AG10803 (cell line): ENCODE data around the gene AEBP2.

Source experiments
- DNase-seq: peaks from one replicate; pipeline ENCODE4 v3.0.0; 2010; ENCODE audit warnings: low read depth
- H3K4me3 ChIP-seq: 2 replicates; pipeline ENCODE4 v1.5.1; 2011; ENCODE audit warnings: mild to moderate bottlenecking, low read length, control low read depth
- TF ChIP-seq, protein P1 (sequence below): conservative IDR thresholded peaks from 2 replicates; pipeline ENCODE4 v1.5.1; 2011; ENCODE audit warnings: mild to moderate bottlenecking, low read length, control low read depth, inconsistent platforms

The AEBP2 gene

DNA sequence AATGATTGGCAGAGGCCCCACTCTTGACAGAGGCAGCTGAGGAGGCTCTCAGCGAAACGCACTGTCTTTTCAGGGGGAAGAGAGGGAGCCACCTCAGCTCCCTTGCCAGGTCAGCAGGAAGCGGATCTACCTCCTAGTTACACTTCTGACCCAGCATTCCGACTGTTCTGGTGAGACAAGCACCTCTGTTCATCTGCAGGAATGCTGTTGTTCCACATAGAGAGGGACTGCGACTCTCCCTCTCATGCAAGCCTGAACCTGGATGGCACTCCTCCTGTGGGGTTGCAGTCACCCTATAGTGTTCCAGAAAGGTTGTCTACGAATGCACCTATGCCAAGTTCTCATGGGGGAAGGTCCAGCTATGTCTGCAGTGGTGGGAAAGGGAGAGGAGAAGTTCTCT lies 37.1 kb upstream of the AEBP2 start:
- no peak overlapping the region for H3K4me3 ChIP-seq
- no peak for DNase-seq
- TF ChIP-seq, protein P1, sequence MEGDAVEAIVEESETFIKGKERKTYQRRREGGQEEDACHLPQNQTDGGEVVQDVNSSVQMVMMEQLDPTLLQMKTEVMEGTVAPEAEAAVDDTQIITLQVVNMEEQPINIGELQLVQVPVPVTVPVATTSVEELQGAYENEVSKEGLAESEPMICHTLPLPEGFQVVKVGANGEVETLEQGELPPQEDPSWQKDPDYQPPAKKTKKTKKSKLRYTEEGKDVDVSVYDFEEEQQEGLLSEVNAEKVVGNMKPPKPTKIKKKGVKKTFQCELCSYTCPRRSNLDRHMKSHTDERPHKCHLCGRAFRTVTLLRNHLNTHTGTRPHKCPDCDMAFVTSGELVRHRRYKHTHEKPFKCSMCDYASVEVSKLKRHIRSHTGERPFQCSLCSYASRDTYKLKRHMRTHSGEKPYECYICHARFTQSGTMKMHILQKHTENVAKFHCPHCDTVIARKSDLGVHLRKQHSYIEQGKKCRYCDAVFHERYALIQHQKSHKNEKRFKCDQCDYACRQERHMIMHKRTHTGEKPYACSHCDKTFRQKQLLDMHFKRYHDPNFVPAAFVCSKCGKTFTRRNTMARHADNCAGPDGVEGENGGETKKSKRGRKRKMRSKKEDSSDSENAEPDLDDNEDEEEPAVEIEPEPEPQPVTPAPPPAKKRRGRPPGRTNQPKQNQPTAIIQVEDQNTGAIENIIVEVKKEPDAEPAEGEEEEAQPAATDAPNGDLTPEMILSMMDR = no peak

DNA sequence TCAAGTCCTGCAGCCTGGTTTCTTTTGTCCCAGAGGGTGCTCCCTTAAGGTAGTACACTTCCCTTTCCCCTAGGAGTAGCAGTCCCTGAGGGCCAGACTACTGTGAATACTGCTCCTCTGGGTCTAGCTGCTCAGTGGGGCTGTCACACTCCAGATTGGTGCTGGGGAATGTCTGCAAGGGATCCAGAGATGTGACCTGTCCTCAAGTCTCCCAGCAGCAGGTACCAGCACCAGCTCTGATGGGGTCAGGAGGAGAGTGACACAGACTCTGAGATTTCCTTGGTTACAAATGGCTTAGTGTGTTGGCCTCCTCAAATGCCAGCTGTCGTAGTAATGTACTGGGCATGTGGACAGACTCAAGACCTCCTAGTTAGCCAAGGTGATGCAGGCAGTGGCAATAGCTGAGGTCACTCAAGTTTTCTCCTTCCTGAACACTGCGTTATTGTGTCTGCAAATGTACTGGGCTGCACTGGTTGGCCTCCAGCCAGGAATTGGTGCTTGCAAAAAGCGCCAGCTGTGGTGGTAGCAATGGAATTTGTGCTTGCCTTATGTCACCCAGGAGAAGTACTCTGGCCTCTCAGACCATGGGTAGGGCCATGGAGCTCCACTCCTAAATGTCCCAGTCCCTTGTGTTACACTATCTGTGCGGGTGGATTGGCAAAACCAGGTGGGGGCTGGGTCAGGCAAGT lies 36.4 kb upstream of the AEBP2 start:
- H3K4me3 ChIP-seq = no peak overlapping the region

DNA sequence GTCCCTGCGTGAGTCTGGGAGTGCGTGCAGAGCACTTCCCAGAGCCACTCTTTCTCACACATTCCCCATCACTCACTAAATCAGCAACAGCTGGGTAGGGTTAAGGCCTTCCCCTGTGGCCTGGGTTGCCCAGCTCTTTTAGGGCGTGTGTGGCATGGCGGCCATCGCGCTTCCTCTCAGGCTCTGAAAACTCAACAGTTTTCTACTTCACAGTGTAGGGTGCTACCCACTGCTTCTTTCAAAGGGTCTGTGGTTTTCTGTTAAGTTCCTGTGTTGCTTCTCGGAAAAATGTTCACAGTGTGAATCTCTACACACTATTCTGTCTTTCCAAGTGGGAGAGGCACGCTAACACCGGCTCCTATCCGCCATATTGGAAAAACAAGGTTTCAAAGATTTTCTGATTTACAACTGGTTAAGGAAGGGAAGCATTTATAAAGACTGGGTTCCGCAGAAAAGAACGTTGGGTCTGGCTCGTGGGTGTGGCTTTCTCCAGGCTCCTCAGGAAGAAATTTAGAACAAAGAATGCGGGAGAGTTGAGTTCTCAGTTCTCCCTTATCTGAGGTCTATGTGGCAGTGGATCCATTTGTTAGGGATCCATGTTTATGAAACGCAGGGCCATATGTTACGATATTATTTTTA lies 34.9 kb upstream of the AEBP2 start:
- no peak overlapping the region for H3K4me3 ChIP-seq
- DNase-seq = no peak
- TF ChIP-seq, protein P1 = no peak

More for the DNA sequence above, 36.4 kb upstream of the AEBP2 start:
- TF ChIP-seq, protein P1 = no peak
- DNase-seq = peak; percentile 56

DNA sequence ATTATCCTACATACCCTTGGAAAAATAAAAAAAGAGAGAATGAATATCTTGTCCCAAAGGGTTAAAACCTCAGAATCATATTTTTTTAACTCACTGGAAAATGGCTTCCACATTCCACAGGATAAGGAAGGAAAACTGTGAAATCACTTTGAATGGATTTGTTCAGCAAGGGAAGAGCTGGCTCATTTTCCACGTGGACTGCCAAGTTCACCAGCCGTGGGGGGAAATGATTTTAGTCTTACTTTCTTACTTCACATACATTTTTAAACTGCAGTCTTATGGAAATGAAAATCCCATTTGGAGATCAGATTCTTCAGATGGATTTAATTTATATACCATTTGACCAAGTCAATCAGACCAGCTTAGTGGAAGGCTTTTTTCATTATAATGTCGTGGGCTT lies 29.9 kb upstream of the AEBP2 start:
- no peak overlapping the region for H3K4me3 ChIP-seq
- no peak for DNase-seq
- TF ChIP-seq, protein P1 = no peak

DNA sequence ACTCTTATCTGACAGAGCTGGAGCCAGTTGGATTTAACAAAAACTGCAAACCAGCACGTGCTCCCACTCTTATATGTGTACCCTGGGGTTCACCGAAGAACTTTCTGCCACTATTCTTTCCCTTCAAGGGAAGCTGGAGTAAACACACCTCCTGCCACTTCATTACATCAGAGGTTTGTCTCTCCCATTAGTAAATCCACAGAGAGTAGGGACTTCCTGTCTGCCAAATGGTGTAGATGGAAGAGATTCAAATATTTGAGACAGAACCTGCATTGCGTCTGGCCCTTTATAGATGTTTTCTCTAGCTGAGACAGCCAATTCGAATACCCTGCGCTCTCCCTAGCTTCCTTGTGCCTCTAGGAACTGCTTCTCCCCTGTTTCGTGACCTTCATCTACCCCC lies 29.1 kb upstream of the AEBP2 start:
- TF ChIP-seq, protein P1 = no peak
- no peak overlapping the region for H3K4me3 ChIP-seq
- DNase-seq = peak; percentile 16

DNA sequence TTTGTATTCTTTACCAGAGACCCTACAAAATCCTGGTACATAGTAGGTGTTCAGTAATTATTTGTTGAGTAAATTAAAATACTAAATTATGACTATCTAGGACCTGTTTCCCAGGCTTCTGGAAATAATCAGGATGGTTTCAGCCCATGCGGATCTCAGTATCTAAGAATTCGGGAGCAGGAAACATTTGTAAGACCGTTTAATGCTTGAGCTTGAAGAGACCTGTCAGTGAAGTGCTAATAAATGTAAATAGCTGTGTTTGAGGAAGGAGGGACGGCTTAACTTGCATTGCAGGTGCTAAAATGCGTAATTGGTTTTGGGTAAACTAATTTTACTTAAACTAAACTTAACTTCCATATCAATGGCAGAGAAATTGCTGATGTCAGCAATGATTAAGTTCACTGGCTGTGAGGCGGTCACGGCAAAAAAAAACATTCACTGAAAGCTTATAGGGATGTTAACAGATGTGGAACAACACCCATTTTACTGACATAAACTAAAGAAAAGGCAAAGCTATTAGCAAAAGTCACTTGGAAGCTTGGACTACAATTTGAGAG lies 28.6 kb upstream of the AEBP2 start:
- TF ChIP-seq, protein P1 = no peak
- no peak for DNase-seq
- H3K4me3 ChIP-seq = no peak overlapping the region
